HEK293 (cell line): Measurements from ENCODE around the gene HGS.
A peak's percentile ranks its signal among the peaks of the same experiment; 100 is the strongest.

Experiments used
- CTCF ChIA-PET: fragments of 350-600 bp; formaldehyde crosslinking; extraction: SDS; loops from one replicate; lab custom pipeline; 2021; ENCODE audit warnings: antibody characterized with exemption; lab: Yijun Ruan, JAX
- POLR2A ChIA-PET: fragments of 300-600 bp; formaldehyde crosslinking; extraction: SDS; loops from one replicate; lab custom pipeline; 2020; ENCODE audit warnings: antibody characterized with exemption, inconsistent platforms; lab: Yijun Ruan, JAX
- H3K27ac ChIP-seq: fragments of 200-500 bp; sonication (Bioruptor generic); 2 replicates; pipeline ENCODE4 v1.5.1; 2014; ENCODE audit warnings: low read depth, low read length, control low read depth, inconsistent platforms; ENCODE audit errors: extremely low read depth
- H3K36me3 ChIP-seq, 2 experiments: fragments of 200-500 bp in 1 of 2; sonication (Bioruptor generic) in 1 of 2; 1 replicate in 1 of 2; 2 replicates in 1 of 2; pipeline ENCODE4 v1.5.1; 2014 to 2017; ENCODE audit warnings: inconsistent platforms in 2 of 2, low read length in 2 of 2; ENCODE audit not compliant: control insufficient read depth in 2 of 2, insufficient read depth in 1 of 2
- H3K4me1 ChIP-seq: fragments of 200-500 bp; sonication (Bioruptor generic); 2 replicates; pipeline ENCODE4 v1.5.1; 2014; ENCODE audit warnings: mild to moderate bottlenecking, low read length, inconsistent platforms; ENCODE audit not compliant: control insufficient read depth, insufficient read depth
- H3K4me3 ChIP-seq: 2 replicates; pipeline ENCODE4 v1.5.1; 2011; ENCODE audit warnings: low read depth, mild to moderate bottlenecking, control low read depth, low read length, moderate library complexity
- H3K9me3 ChIP-seq: fragments of 200-500 bp; sonication (Bioruptor generic); 2 replicates; pipeline ENCODE4 v1.5.1; 2014; ENCODE audit warnings: low read depth, low read length, inconsistent platforms; ENCODE audit not compliant: control insufficient read depth, insufficient read depth
- FEZF1 ChIP-seq: fragments of 450-650 bp; formaldehyde crosslinking; IDR thresholded peaks from 2 replicates; pipeline ENCODE4 v1.5.1; 2016; ENCODE audit warnings: missing biosample characterization, missing genetic modification characterization
- GLIS1 ChIP-seq: fragments of 450-650 bp; formaldehyde crosslinking; IDR thresholded peaks from 2 replicates; pipeline ENCODE4 v1.5.1; 2016; ENCODE audit warnings: missing biosample characterization, missing genetic modification characterization
- KLF10 ChIP-seq: fragments of 450-650 bp; IDR thresholded peaks from 2 replicates; pipeline ENCODE4 v1.5.1; 2018; ENCODE audit warnings: missing biosample characterization, mild to moderate bottlenecking, missing genetic modification characterization
- KLF9 ChIP-seq: fragments of 450-650 bp; formaldehyde crosslinking; IDR thresholded peaks from 2 replicates; pipeline ENCODE4 v1.5.1; 2016; ENCODE audit warnings: missing biosample characterization, missing genetic modification characterization, low read depth
- PRDM10 ChIP-seq: fragments of 450-650 bp; formaldehyde crosslinking; IDR thresholded peaks from 2 replicates; pipeline ENCODE4 v1.5.1; 2016; ENCODE audit warnings: missing biosample characterization, missing genetic modification characterization
- SALL2 ChIP-seq: fragments of 450-650 bp; formaldehyde crosslinking; IDR thresholded peaks from 2 replicates; pipeline ENCODE4 v1.5.0; 2017; ENCODE audit warnings: missing biosample characterization, mild to moderate bottlenecking, missing genetic modification characterization, borderline replicate concordance
- ZBTB26 ChIP-seq: fragments of 450-650 bp; formaldehyde crosslinking; optimal IDR thresholded peaks from 2 replicates; pipeline ENCODE3; 2016; ENCODE audit warnings: missing biosample characterization, mild to moderate bottlenecking, missing genetic modification characterization
- ZBTB48 ChIP-seq: fragments of 450-650 bp; formaldehyde crosslinking; IDR thresholded peaks from 2 replicates; pipeline ENCODE4 v1.5.1; 2016; ENCODE audit warnings: missing biosample characterization, missing genetic modification characterization
- ZFP69B ChIP-seq: fragments of 450-650 bp; formaldehyde crosslinking; IDR thresholded peaks from 2 replicates; pipeline ENCODE4 v1.5.1; 2016; ENCODE audit warnings: missing biosample characterization, missing genetic modification characterization
- ZNF112 ChIP-seq: fragments of 450-650 bp; formaldehyde crosslinking; IDR thresholded peaks from 2 replicates; pipeline ENCODE4 v1.5.0; 2017; ENCODE audit warnings: missing biosample characterization, missing genetic modification characterization
- ZNF121 ChIP-seq: fragments of 450-650 bp; formaldehyde crosslinking; IDR thresholded peaks from 2 replicates; pipeline ENCODE4 v1.5.1; 2016; ENCODE audit warnings: missing biosample characterization, missing genetic modification characterization
- ZNF280C ChIP-seq: fragments of 450-650 bp; formaldehyde crosslinking; IDR thresholded peaks from 2 replicates; pipeline ENCODE4 v1.5.1; 2016; ENCODE audit warnings: missing biosample characterization, missing genetic modification characterization
- ZNF488 ChIP-seq: fragments of 450-650 bp; formaldehyde crosslinking; IDR thresholded peaks from 2 replicates; pipeline ENCODE4 v1.5.1; 2016; ENCODE audit warnings: missing biosample characterization, missing genetic modification characterization
- ZNF514 ChIP-seq: fragments of 450-650 bp; formaldehyde crosslinking; IDR thresholded peaks from 2 replicates; pipeline ENCODE4 v1.5.1; 2016; ENCODE audit warnings: missing biosample characterization, missing genetic modification characterization
- ZNF549 ChIP-seq: fragments of 450-650 bp; IDR thresholded peaks from 2 replicates; pipeline ENCODE4 v1.5.1; 2018; ENCODE audit warnings: missing biosample characterization, missing genetic modification characterization, mild to moderate bottlenecking, inconsistent platforms, moderate library complexity
- ZNF677 ChIP-seq: fragments of 450-650 bp; IDR thresholded peaks from 2 replicates; pipeline ENCODE4 v1.5.0; 2018; ENCODE audit warnings: missing biosample characterization, mild to moderate bottlenecking, missing genetic modification characterization, moderate library complexity
- ZNF776 ChIP-seq: fragments of 450-650 bp; formaldehyde crosslinking; IDR thresholded peaks from 2 replicates; pipeline ENCODE4 v1.5.0; 2017; ENCODE audit warnings: missing biosample characterization, missing genetic modification characterization, borderline replicate concordance
- ZNF837 ChIP-seq: fragments of 450-650 bp; formaldehyde crosslinking; IDR thresholded peaks from 2 replicates; pipeline ENCODE4 v1.5.1; 2016; ENCODE audit warnings: missing biosample characterization, missing genetic modification characterization

Gene HGS

GRCh38 chr17:81726004-81726403 is 42.2 kb downstream of the HGS start:
- CTCF ChIA-PET, result interaction anchor here (0.6 to 2.2 kb wide), 3 partner anchors 10 to 170 kb away, joined by 3 to 6 read pairs (median 5); no protein-coding TSS in a partner anchor

GRCh38 chr17:81727324-81728031 is 43.7 kb downstream of the HGS start:
- H3K4me3 ChIP-seq, result no peak overlapping the region
- CTCF ChIA-PET, result interaction anchor here (0.9 to 2.2 kb wide), 2 partner anchors 8 to 12 kb away, joined by 4 to 6 read pairs; no protein-coding TSS in a partner anchor

More at GRCh38 chr17:81726004-81726403, 42.2 kb downstream of the HGS start:
- Histone ChIP-seq H3K9me3 (no peaks in the 10 kb centered on the region), H3K27ac (no peak overlapping the region), H3K4me1 (peaks cover 5% of the 10 kb centered on the region), H3K36me3 (peaks cover 0 to 2% of the 10 kb centered on the region in 2 experiments; a peak in 1 of 3 replicates), H3K4me3 (no peak overlapping the region)
- POLR2A ChIA-PET, result interaction anchor here (0.7 to 6.5 kb wide), 4 partner anchors 9 to 69 kb away, joined by 3 to 55 read pairs (median 6); partner anchors contain the start of genes MRPL12 and SLC25A10
- TF ChIP-seq ZNF121 (no peak), ZNF280C (tag by site-specific recombination) (no peak), ZNF677 (tag by site-specific recombination) (no peak), KLF9 (tag by site-specific recombination) (no peak), FEZF1 (tag by site-specific recombination) (no peak), ZNF488 (tag by site-specific recombination) (no peak), ZNF776 (no peak), ZNF837 (no peak), ZNF549 (tag by site-specific recombination) (no peak)

GRCh38 chr17:81733507-81734404 is 49.9 kb downstream of the HGS start:
- Histone ChIP-seq H3K27ac (no peak overlapping the region), H3K4me1 (no peaks in the 10 kb centered on the region)
- CTCF ChIA-PET, result interaction anchor here (0.7 to 3.5 kb wide), 14 partner anchors 20 to 538 kb away, joined by 3 to 13 read pairs (median 4); partner anchors contain the start of genes MCRIP1 and SLC25A10
- TF ChIP-seq SALL2 (tag by site-specific recombination), result no peak
- TF ChIP-seq ZFP69B (tag by site-specific recombination), result no peak
- no peak for TF ChIP-seq PRDM10 (tag by site-specific recombination)
- no peak for TF ChIP-seq ZBTB48 (tag by site-specific recombination)
- TF ChIP-seq ZNF112 (tag by site-specific recombination), result no peak
- TF ChIP-seq ZNF514 (tag by site-specific recombination), result no peak

More at GRCh38 chr17:81727324-81728031, 43.7 kb downstream of the HGS start:
- TF ChIP-seq ZBTB26, result peak; percentile 11
- no peak for TF ChIP-seq KLF10 (tag by site-specific recombination)
- peak; percentile 87 for TF ChIP-seq GLIS1
- H3K9me3 ChIP-seq, result no peaks in the 10 kb centered on the region
- no peaks in the 10 kb centered on the region for H3K36me3 ChIP-seq
- POLR2A ChIA-PET, result interaction anchor here (0.6 to 1.3 kb wide), 5 partner anchors 24 to 289 kb away, joined by 3 to 7 read pairs (median 4); partner anchors contain the start of gene MRPL12
- peaks cover under 1% of the 10 kb centered on the region; the same call in 1 of the 2 replicates for H3K4me1 ChIP-seq
- no peak overlapping the region for H3K27ac ChIP-seq

More at GRCh38 chr17:81733507-81734404, 49.9 kb downstream of the HGS start:
- H3K36me3 ChIP-seq, result no peaks in the 10 kb centered on the region
- H3K9me3 ChIP-seq, result no peaks in the 10 kb centered on the region
- H3K4me3 ChIP-seq, result no peak overlapping the region
- POLR2A ChIA-PET, result interaction anchor here (1.0 to 1.9 kb wide), 2 partner anchors 99 to 133 kb away, joined by 3 to 13 read pairs; partner anchors contain the start of gene MCRIP1
